Panc1 (cell line): ENCODE data around the gene ELFN1. TPM values are rescaled to one million over a fixed set of nuclear protein-coding genes. Genes with fewer than 3 reads are reported as not detected.

Experiments
- ATAC-seq: fragments of 200-7000 bp; cut with Tn5 transposase; 2 replicates; pipeline ENCODE4 v1.9.1; 2020; ENCODE audit warnings: mild to moderate bottlenecking, moderate library complexity
- BruUV-seq: library from RNA; stranded (reverse); fragments of 400-500 nt; replicated peaks from 2 replicates; lab custom pipeline; 2021; lab: Mats Ljungman, UMichigan
- CTCF ChIA-PET: fragments of 300-600 bp; sonication (Branson Sonifier 250); formaldehyde crosslinking; loops from one replicate; lab custom pipeline; 2022; ENCODE audit warnings: antibody characterized with exemption; lab: Charles Lee
- POLR2A ChIA-PET: fragments of 300-600 bp; sonication (Branson Sonifier 250); formaldehyde crosslinking; loops from one replicate; lab custom pipeline; 2022; ENCODE audit warnings: antibody characterized with exemption; lab: Charles Lee
- DNase-seq: peaks from one replicate; pipeline ENCODE4 v3.0.0-alpha.2; 2010; ENCODE audit warnings: low read depth, low spot score
- H3K27ac ChIP-seq: 2 replicates; pipeline ENCODE4 v1.5.1; 2011; ENCODE audit warnings: mild to moderate bottlenecking, low read length, inconsistent platforms
- H3K27me3 ChIP-seq: fragments of 200-500 bp; sonication (Bioruptor generic); 2 replicates; pipeline ENCODE4 v1.6.0; 2014; ENCODE audit warnings: low read length, inconsistent platforms; ENCODE audit not compliant: control insufficient read depth, insufficient read depth
- H3K36me3 ChIP-seq: fragments of 200-500 bp; sonication (Bioruptor generic); 2 replicates; pipeline ENCODE4 v1.5.1; 2014; ENCODE audit warnings: inconsistent platforms, mild to moderate bottlenecking, low read length, moderate library complexity; ENCODE audit not compliant: control insufficient read depth, insufficient read depth
- H3K4me1 ChIP-seq: 2 replicates; pipeline ENCODE4 v1.5.1; 2011; ENCODE audit warnings: inconsistent platforms, mild to moderate bottlenecking, low read length, moderate library complexity; ENCODE audit not compliant: control insufficient read depth, insufficient read depth
- H3K4me3 ChIP-seq, 2 experiments: 2 replicates each; pipeline ENCODE4 v1.5.1; 2011 to 2012; ENCODE audit warnings: low read depth in 2 of 2, low read length in 2 of 2, mild to moderate bottlenecking in 2 of 2, inconsistent platforms in 1 of 2, moderate library complexity in 1 of 2
- H3K9me3 ChIP-seq: fragments of 200-500 bp; sonication (Bioruptor generic); 2 replicates; pipeline ENCODE4 v1.5.1; 2014; ENCODE audit warnings: low read depth, mild to moderate bottlenecking, inconsistent platforms, low read length, moderate library complexity; ENCODE audit not compliant: control insufficient read depth, insufficient read depth
- CTCF ChIP-seq: fragments of 450-650 bp; IDR thresholded peaks from 2 replicates; pipeline ENCODE4 v1.5.1; 2017; ENCODE audit warnings: mild to moderate bottlenecking
- POLR2AphosphoS5 ChIP-seq: IDR thresholded peaks from 2 replicates; pipeline ENCODE4 v1.6.1; 2012; ENCODE audit warnings: mild to moderate bottlenecking, low read depth, low read length, moderate library complexity
- REST ChIP-seq, 2 experiments: IDR thresholded peaks; 2 replicates each; pipeline ENCODE4 v1.6.1; 2011 to 2012; ENCODE audit warnings: low read depth in 2 of 2, control low read depth in 1 of 2, low read length in 1 of 2, mild to moderate bottlenecking in 1 of 2, moderate library complexity in 1 of 2; ENCODE audit not compliant: insufficient read depth in 1 of 2
- SIN3A ChIP-seq: IDR thresholded peaks from 2 replicates; pipeline ENCODE4 v1.6.1; 2012; ENCODE audit warnings: low read depth, mild to moderate bottlenecking, low read length, moderate library complexity, borderline replicate concordance; ENCODE audit not compliant: insufficient read depth
- TCF7L2 ChIP-seq: IDR thresholded peaks from 2 replicates; pipeline ENCODE4 v1.6.1; 2011; ENCODE audit warnings: mild to moderate bottlenecking, low read depth, low read length, inconsistent platforms
- in situ Hi-C: cut with HindIII; loops from 2 replicates; pipeline ENCODE4 v1.10.0; 2016; ENCODE audit warnings: low sequenced_read_pairs, low pct_unique_long_range_greater_than_20kb
- intact Hi-C: fragments of 100-400 bp; cut with micrococcal nuclease; formaldehyde crosslinking; loops from one replicate; pipeline ENCODE4 v1.10.0; 2022; ENCODE audit not compliant: unreplicated experiment
- total RNA-seq: library from RNA; stranded (reverse); gene quantifications from one replicate; pipeline ENCODE4 v1.2.1, GENCODE V29; 2021; ENCODE audit not compliant: unreplicated experiment

Gene ELFN1
- total RNA-seq, 1 experiment from 2014 or later, result 39.0 TPM

- no peaks in the 10 kb centered on the region for H3K4me1 ChIP-seq
- H3K27me3 ChIP-seq, result no peaks in the 10 kb centered on the region; the same call in 1 of the 2 replicates
- TF ChIP-seq CTCF (no peak), REST (IDR thresholded peaks at IDR 0.05; ENCODE audit: insufficient read depth in 1 of 2, low read depth in 2 of 2, low read length in 1 of 2) (no peak), POLR2AphosphoS5 (no peak)
- no peak overlapping the region for H3K27ac ChIP-seq
- no TSS peak for BruUV-seq
- ATAC-seq, result no peak
- in situ Hi-C loops, result no loop called here
- H3K36me3 ChIP-seq, result no peaks in the 10 kb centered on the region
- H3K9me3 ChIP-seq, result no peaks in the 10 kb centered on the region
- no peak overlapping the region for H3K4me3 ChIP-seq
- intact Hi-C loops, result no loop called here
- CTCF ChIA-PET, result no interaction called here
- POLR2A ChIA-PET, result no interaction called here
- no peak for DNase-seq
These were observed 22.9 kb upstream of the ELFN1 start for GRCh38 chr7:1646957-1647891.

- peak; percentile 31 for ATAC-seq
- in situ Hi-C loops (no loop called here), intact Hi-C loops (no loop called here)
- no peaks in the 10 kb centered on the region for H3K36me3 ChIP-seq
- H3K4me1 ChIP-seq, result no peaks in the 10 kb centered on the region
- POLR2A ChIA-PET, result no interaction called here
- H3K9me3 ChIP-seq, result no peaks in the 10 kb centered on the region
- no peak for DNase-seq
- no peak for TF ChIP-seq POLR2AphosphoS5
- no peak for TF ChIP-seq CTCF
- no peak for TF ChIP-seq REST (IDR thresholded peaks at IDR 0.05; ENCODE audit: insufficient read depth in 1 of 2, low read depth in 2 of 2, low read length in 1 of 2)
- no peak for TF ChIP-seq SIN3A
- TF ChIP-seq TCF7L2, result no peak
- CTCF ChIA-PET, result interaction anchor here (0.6 kb wide), 1 partner anchor 235 kb away, joined by 7 read pairs; no protein-coding TSS in a partner anchor
- H3K4me3 ChIP-seq, result no peak overlapping the region
- H3K27ac ChIP-seq, result no peak overlapping the region
- BruUV-seq, result no TSS peak
- H3K27me3 ChIP-seq, result no peaks in the 10 kb centered on the region; the same call in 1 of the 2 replicates
These were observed 22.0 kb upstream of the ELFN1 start for GRCh38 chr7:1647961-1648672.
